Colonic mucosa (tissue), 4 donors: Measurements from ENCODE around the gene CARD19. TPM values are rescaled to one million over a fixed set of nuclear protein-coding genes. Genes with fewer than 3 reads are reported as not detected.

Source experiments
- DNase-seq: peaks from one replicate; pipeline ENCODE4 v3.0.0-alpha.2; 2020
- H3K27ac ChIP-seq: fragments of 200-600 bp; one replicate; pipeline ENCODE4 v1.8.0; 2021
- H3K27me3 ChIP-seq: fragments of 200-600 bp; one replicate; pipeline ENCODE4 v1.8.0; 2021
- H3K36me3 ChIP-seq: fragments of 200-600 bp; one replicate; pipeline ENCODE4 v1.8.0; 2021
- H3K4me1 ChIP-seq: fragments of 200-600 bp; one replicate; pipeline ENCODE4 v1.8.0; 2021; ENCODE audit warnings: mild to moderate bottlenecking
- H3K4me3 ChIP-seq: fragments of 200-600 bp; one replicate; pipeline ENCODE4 v1.8.0; 2021
- H3K9ac ChIP-seq, 2 donors: one replicate each; pipeline ENCODE4 v1.7.0; 2013; ENCODE audit warnings: control low read depth in 2 of 2, low read depth in 2 of 2, low read length in 2 of 2
- H3K9me3 ChIP-seq: fragments of 200-600 bp; one replicate; pipeline ENCODE4 v1.8.0; 2021
- CTCF ChIP-seq: fragments of 200-600 bp; IDR thresholded peaks from one replicate; pipeline ENCODE4 v1.8.0; 2022; ENCODE audit warnings: antibody characterized with exemption, mild to moderate bottlenecking
- intact Hi-C: fragments of 100-400 bp; cut with DNase I; formaldehyde crosslinking; loops from one replicate; pipeline ENCODE4 v1.14.1; 2022
- total RNA-seq, 2 donors: library from RNA; stranded (reverse); fragmentation: NEBNext Ultra II Directional in 1 of 2; extraction: Animal tissue kit (Norgen Biotek cat#: 25700) in 1 of 2; gene quantifications; one replicate each; pipeline ENCODE4 v1.2.1, GENCODE V29; 2021
- donor health status: healthy.
- donor health status: DM: no; HTN: no; CAD: no.
- donor health status: DM: no; HTN: no; CAD: no.

Gene CARD19
- total RNA-seq, 2 donors from 2014 or later: 48.6 to 56.3 TPM

- peak; percentile 67 for DNase-seq
- H3K36me3 ChIP-seq: no peaks in the 10 kb centered on the region
Observed at GRCh38 chr9:93094658-93095204, 1.3 kb upstream of the CARD19 start.

GRCh38 chr9:93095205-93096130 lies 549 bp upstream of the CARD19 start:
- TF ChIP-seq CTCF: no peak
- intact Hi-C loops: no loop called here
- Histone ChIP-seq H3K27me3 (no peaks in the 10 kb centered on the region), H3K4me3 (peak overlapping the region; percentile 98), H3K27ac (peak overlapping the region; percentile 95), H3K4me1 (peaks cover 12% of the 10 kb centered on the region), H3K36me3 (no peaks in the 10 kb centered on the region), H3K9me3 (no peaks in the 10 kb centered on the region), H3K9ac (peak overlapping the region; percentile 72 to 94)
- DNase-seq: peak; percentile 100

More at GRCh38 chr9:93094658-93095204, 1.3 kb upstream of the CARD19 start:
- no peaks in the 10 kb centered on the region for H3K9me3 ChIP-seq
- H3K27me3 ChIP-seq: no peaks in the 10 kb centered on the region
- H3K4me3 ChIP-seq: peak overlapping the region; percentile 16
- peak overlapping the region; percentile 95 for H3K27ac ChIP-seq
- peak overlapping the region; percentile 72 to 94 for H3K9ac ChIP-seq
- intact Hi-C loops: no loop called here
- no peak for TF ChIP-seq CTCF
- peaks cover 12% of the 10 kb centered on the region for H3K4me1 ChIP-seq

- no peaks in the 10 kb centered on the region for H3K27me3 ChIP-seq
- H3K4me3 ChIP-seq: peak overlapping the region; percentile 98
- H3K36me3 ChIP-seq: no peaks in the 10 kb centered on the region
- H3K27ac ChIP-seq: peak overlapping the region; percentile 91
- no peak for DNase-seq
- no peaks in the 10 kb centered on the region for H3K9me3 ChIP-seq
- no peak for TF ChIP-seq CTCF
- intact Hi-C loops: no loop called here
- H3K9ac ChIP-seq: peak overlapping the region; percentile 93 to 96
- peaks cover 12% of the 10 kb centered on the region for H3K4me1 ChIP-seq
Observed at GRCh38 chr9:93096811-93097382, 880 bp downstream of the CARD19 start.

GRCh38 chr9:93097511-93098201 lies 1.6 kb downstream of the CARD19 start:
- H3K9ac ChIP-seq: peak overlapping the region; percentile 93 to 96
- H3K9me3 ChIP-seq: no peaks in the 10 kb centered on the region
- H3K4me1 ChIP-seq: peaks cover 11% of the 10 kb centered on the region
- H3K36me3 ChIP-seq: no peaks in the 10 kb centered on the region
- peak overlapping the region; percentile 98 for H3K4me3 ChIP-seq
- intact Hi-C loops: no loop called here
- TF ChIP-seq CTCF: no peak
- DNase-seq: peak; percentile 51
- no peaks in the 10 kb centered on the region for H3K27me3 ChIP-seq
- peak overlapping the region; percentile 91 for H3K27ac ChIP-seq
